OCI-LY1 (cell line): ENCODE measurements around the gene SARS1.
"Not testable (repeated sequence)": the region's sequence is repeated elsewhere in the genome, so short reads cannot be mapped to it uniquely, and the experiment has no call there.

ENCODE experiments used
- H2AFZ ChIP-seq: fragments of 200-600 bp; sonication (generic), shearing (Covaris generic); 2 replicates; pipeline ENCODE4 v1.6.0; 2014; ENCODE audit warnings: antibody characterized with exemption, mild to moderate bottlenecking, low read length
- H3F3A ChIP-seq: fragments of 200-600 bp; sonication (generic), shearing (Covaris generic); 2 replicates; pipeline ENCODE4 v1.6.0; 2014; ENCODE audit warnings: mild to moderate bottlenecking, antibody characterized with exemption, low read length, moderate library complexity; ENCODE audit not compliant: insufficient read depth
- H3K27ac ChIP-seq: fragments of 200-600 bp; sonication (generic); 2 replicates; pipeline ENCODE4 v1.5.1; 2014; ENCODE audit warnings: low read length, mixed run types, mild to moderate bottlenecking, low read depth; ENCODE audit not compliant: poor library complexity, severe bottlenecking
- H3K27me3 ChIP-seq: fragments of 200-600 bp; sonication (generic); 2 replicates; pipeline ENCODE4 v1.6.0; 2014; ENCODE audit warnings: antibody characterized with exemption, mild to moderate bottlenecking, low read length, moderate library complexity; ENCODE audit not compliant: insufficient read depth
- H3K36me3 ChIP-seq: fragments of 200-600 bp; sonication (generic); 2 replicates; pipeline ENCODE4 v1.6.1; 2014; ENCODE audit warnings: mild to moderate bottlenecking, antibody characterized with exemption, low read length, moderate library complexity, mixed read lengths; ENCODE audit not compliant: insufficient read depth
- H3K4me1 ChIP-seq: fragments of 200-600 bp; sonication (generic); 2 replicates; pipeline ENCODE4 v1.5.1; 2014; ENCODE audit warnings: mild to moderate bottlenecking, low read length, moderate library complexity; ENCODE audit not compliant: insufficient read depth, severe bottlenecking
- H3K4me2 ChIP-seq: fragments of 200-600 bp; sonication (generic), shearing (Covaris generic); 2 replicates; pipeline ENCODE4 v1.6.1; 2014; ENCODE audit warnings: low read length
- H3K4me3 ChIP-seq: fragments of 200-600 bp; sonication (generic); 2 replicates; pipeline ENCODE4 v1.5.1; 2014; ENCODE audit warnings: low read length, low read depth, mild to moderate bottlenecking, mixed read lengths; ENCODE audit not compliant: poor library complexity, severe bottlenecking
- H3K79me2 ChIP-seq: fragments of 200-600 bp; shearing (Covaris generic); 2 replicates; pipeline ENCODE4 v1.6.1; 2016; ENCODE audit warnings: mixed run types, low read length, mixed read lengths; ENCODE audit not compliant: insufficient read depth
- H3K9ac ChIP-seq: fragments of 200-600 bp; sonication (generic), shearing (Covaris generic); 2 replicates; pipeline ENCODE4 v1.6.1; 2014; ENCODE audit warnings: mild to moderate bottlenecking, low read length, mixed read lengths
- H3K9me2 ChIP-seq: fragments of 200-600 bp; sonication (generic), shearing (Covaris generic); 2 replicates; pipeline ENCODE4 v1.6.1; 2014; ENCODE audit warnings: low read depth, mild to moderate bottlenecking, low read length, mixed read lengths
- H3K9me3 ChIP-seq: fragments of 200-600 bp; shearing (Covaris generic); 2 replicates; pipeline ENCODE4 v1.6.1; 2014; ENCODE audit warnings: low read length, mixed read lengths
- H4K20me1 ChIP-seq: fragments of 200-600 bp; sonication (generic), shearing (Covaris generic); 2 replicates; pipeline ENCODE4 v1.6.0; 2016; ENCODE audit warnings: mild to moderate bottlenecking, low read length; ENCODE audit not compliant: insufficient read depth
- CTCF ChIP-seq: fragments of 200-600 bp; sonication (generic), shearing (Covaris generic); IDR thresholded peaks from 2 replicates; pipeline ENCODE4 v1.5.1; 2017; ENCODE audit warnings: mild to moderate bottlenecking, antibody characterized with exemption, low read length, moderate library complexity, mixed read lengths
- EZH2 ChIP-seq: fragments of 200-600 bp; sonication (generic), shearing (Covaris generic); IDR thresholded peaks from 2 replicates; pipeline ENCODE4 v1.8.0; 2017; ENCODE audit warnings: borderline replicate concordance, mixed run types, mild to moderate bottlenecking, antibody characterized with exemption, low read length, moderate library complexity, mixed read lengths

SARS1 gene

GRCh38 chr1:109283748-109284600 is 70.3 kb downstream of the SARS1 start:
- peak overlapping the region; percentile 5 for H3K27ac ChIP-seq
- H3K4me3 ChIP-seq, result peak overlapping the region; percentile 80
- H3K9ac ChIP-seq, result peak overlapping the region; percentile 70
- peak overlapping the region; percentile 55; the same call in 1 of the 2 replicates for H2AFZ ChIP-seq
- peak overlapping the region; percentile 75 for H3K4me2 ChIP-seq
- H3K79me2 ChIP-seq, result no peaks in the 10 kb centered on the region
- TF ChIP-seq CTCF (no peak), EZH2 (no peak)
- no peaks in the 10 kb centered on the region for H3K9me3 ChIP-seq
- no peaks in the 10 kb centered on the region; the same call in 1 of the 2 replicates for H3K36me3 ChIP-seq
- H4K20me1 ChIP-seq, result no peaks in the 10 kb centered on the region
- H3K9me2 ChIP-seq, result no peaks in the 10 kb centered on the region
- peaks cover 23% of the 10 kb centered on the region for H3K4me1 ChIP-seq
- H3K27me3 ChIP-seq, result no peaks in the 10 kb centered on the region
- H3F3A ChIP-seq, result no peaks in the 10 kb centered on the region

GRCh38 chr1:109286762-109287161 is 73.0 kb downstream of the SARS1 start:
- not testable (repeated sequence) for H3K9me2 ChIP-seq, H3K79me2 ChIP-seq, H3K27ac ChIP-seq, H4K20me1 ChIP-seq, H2AFZ ChIP-seq, H3K36me3 ChIP-seq, H3K27me3 ChIP-seq, H3K4me2 ChIP-seq, H3F3A ChIP-seq, H3K4me3 ChIP-seq, H3K9me3 ChIP-seq, H3K9ac ChIP-seq
- peaks cover 18% of the 10 kb centered on the region for H3K4me1 ChIP-seq
